Daoy (cell line): ENCODE data around the gene TIGAR. TPM values are rescaled to one million over a fixed set of nuclear protein-coding genes. Genes with fewer than 3 reads are reported as not detected.

Source experiments
- DNase-seq: peaks from one replicate; pipeline ENCODE4 v3.0.0-alpha.2; 2015; ENCODE audit warnings: low read depth
- total RNA-seq: library from RNA; depleted of rRNA; stranded (reverse); fragments of >200 nt; shearing (Covaris generic); gene quantifications from 2 replicates; pipeline ENCODE4 v1.2.3, GENCODE V29; 2014

The TIGAR gene
- total RNA-seq, 1 experiment from 2014 or later = 9.7 TPM

DNA sequence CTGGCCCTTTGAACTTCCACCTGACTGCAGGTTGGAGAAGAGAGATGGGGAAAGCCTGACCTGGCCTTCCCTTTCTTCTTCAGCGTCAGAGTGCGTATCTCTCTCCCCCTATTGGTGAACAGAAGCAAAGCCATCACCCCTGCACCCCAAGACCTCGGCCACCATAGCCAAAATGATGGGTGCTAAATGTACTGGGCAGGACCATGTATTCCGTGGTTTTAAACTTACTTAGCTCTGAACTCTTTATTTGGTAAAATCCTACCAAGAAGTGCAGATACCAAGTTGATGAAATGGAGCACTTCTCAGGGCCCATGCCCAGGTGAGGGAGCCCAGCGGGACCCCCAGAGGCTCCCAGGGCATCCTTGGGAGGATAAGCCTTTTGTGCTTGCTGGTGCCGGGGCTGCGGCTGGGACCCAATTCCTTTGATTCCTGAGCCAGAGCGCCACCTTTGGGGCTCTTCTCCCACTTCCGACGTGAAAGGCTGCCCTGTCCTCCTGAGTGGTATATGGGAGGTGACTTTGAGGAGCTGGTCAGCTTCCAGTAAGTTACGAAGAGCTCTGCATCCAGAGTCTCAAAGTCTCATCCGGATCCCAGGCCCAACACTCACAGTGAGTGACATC lies 38.0 kb upstream of the TIGAR start:
- no peak for DNase-seq

DNA sequence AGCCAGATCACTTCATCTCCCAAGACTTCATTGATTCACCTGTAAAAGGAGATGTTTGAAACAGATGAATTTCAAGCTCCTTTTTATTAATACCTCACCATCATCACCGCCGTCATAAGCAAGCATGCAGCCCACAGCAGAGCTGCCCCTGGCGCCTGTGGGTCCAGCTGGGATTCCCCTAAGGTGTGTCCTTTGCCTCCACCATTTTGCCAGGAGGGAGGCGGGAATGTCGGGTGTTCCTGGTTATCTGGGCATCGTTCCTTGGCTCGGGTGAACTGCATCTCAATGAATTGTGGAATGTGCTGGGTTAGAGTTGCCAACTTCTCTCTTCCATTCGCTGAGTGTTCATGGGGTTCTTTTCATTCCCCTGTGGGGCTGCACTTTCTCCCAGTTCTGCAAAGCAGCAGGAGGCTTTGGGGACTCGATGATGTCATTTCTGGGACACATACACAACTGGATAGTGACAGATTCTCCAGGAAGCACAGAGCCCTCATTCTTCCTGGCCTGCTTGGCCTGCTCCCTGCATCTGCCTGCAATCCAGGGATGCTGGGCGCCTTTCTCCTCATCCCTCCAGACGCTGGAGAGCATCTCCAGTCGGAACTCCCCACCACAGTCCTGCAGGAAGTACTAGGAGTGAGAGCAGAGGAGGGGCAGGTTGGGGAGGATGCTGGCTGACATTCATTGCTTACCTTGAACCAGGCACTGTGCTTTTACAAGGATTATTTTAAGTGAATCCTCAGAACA lies 37.3 kb upstream of the TIGAR start:
- no peak for DNase-seq

DNA sequence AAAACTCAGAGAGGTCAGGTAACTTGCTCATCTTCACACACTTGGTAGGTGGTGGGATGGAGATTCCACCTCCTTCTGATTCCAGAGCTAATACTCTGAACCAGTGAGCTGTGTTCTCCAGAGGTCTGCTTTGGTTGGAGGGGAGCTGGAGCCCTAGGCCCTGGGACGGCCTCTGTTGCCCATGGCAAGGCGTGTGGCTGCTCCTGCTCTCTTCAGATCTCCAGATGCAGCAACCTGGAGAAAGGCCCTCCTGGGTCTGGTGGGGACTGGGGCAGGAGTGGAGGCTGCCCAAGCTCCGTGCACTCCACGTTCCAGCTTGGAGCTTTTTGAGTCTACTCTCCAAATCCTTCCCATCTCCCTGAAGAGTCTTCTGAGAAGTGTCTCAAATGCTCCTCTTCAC lies 36.7 kb upstream of the TIGAR start:
- DNase-seq = no peak

DNA sequence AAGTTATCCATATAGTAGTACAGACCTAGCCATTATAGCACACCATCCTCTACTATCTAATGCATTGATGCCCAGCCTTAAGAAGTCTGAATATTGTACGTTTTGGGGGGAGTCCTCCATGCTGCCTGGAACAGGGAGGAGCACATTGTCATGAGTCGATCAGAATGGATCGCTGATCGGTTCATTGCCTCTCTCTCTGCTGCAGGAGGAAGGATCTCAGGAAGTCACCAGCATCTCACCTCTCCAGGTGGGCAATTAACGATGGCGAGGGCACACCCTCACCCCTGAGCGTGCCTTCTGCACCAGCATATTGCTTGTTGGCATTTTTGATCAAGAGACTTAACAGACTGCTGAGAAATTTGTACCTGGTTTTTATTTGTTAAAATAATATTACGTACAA lies 35.9 kb upstream of the TIGAR start:
- DNase-seq = no peak

DNA sequence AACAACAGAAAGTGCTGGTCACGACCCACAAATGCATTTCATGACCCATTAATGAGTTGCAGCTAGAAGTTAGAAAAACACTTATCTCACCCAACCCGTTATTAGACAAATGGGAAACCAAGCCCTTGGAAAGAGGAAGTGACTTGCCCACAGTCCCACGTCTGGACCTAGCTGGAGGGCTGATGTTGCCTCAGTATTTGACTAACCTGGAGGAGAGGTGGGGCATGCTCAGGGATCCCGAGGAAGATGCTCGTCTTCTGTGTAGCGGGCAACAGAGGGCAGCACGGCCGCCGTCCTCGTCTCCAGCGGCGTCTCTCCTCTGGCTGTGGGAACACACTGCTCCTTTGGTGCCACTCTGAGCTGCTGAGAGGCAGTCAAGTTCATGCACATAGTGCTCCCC lies 34.8 kb upstream of the TIGAR start:
- no peak for DNase-seq

DNA sequence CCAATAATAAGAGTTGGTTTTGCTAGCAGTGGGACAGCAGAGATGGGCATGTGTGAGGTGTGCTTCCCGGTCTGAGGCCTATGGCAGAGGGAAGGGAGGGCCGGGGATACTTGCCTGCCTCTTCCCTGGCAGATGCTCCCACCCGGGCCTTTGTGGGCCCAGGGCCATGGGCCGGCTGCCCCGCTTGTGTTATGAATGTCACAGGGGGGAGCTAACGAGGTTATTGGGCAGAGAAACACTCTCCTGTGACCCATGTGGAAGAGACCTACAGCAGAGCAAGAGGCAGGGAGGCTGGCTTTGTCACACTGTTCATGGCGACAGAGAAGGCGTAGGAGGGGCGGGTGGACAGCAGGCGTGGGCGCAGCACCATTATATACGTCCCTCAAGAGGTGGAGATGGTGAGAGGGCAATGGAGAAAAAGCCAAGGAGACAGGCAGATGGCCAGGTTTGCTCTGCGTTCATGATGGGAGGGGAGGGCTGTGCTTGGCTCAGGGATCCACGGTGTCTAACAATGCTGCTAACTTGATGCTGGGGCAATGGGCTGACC lies 34.2 kb upstream of the TIGAR start:
- no peak for DNase-seq

DNA sequence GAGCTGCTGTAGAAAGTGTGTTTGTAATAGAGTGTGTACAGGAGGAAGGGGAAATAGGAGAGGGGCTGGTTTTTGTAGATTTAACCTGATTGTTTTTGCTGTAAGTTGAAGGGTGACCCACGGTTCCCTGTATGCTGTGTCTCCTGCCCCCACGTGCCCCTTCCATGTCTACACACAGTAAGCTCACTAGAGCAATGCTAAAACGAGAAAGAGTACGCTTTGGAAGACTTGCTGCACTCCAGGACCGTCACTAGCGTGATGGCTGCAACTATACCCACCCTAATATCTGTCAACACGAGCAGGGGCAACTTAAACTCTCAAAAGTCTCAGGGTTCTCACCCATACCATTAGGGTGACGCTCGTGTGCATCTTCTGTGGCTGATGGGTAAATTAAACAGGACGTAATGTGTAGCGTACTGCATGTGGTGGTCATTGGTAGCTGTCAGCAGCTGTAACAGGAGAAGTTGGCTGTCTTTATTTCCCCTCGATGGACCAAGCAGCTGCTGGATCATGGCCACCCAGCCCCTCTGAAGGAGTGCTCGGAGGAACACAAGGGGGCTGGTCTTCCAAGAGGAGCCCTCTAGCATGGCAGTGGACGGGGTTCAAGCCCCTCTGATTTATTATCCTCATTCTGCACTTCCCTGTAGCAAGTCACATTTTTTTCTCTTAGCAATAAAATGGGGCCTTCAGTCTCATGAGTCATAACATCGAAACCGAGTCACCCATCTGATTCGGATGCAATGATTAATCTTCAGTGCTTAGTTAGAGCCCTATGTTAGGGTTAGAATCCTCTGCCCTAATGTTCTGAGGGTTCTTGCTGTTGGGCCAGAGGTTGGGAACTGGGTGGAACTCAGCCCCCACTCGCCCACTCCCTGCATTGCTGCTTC lies 33.4 kb upstream of the TIGAR start:
- peak; percentile 31 for DNase-seq

DNA sequence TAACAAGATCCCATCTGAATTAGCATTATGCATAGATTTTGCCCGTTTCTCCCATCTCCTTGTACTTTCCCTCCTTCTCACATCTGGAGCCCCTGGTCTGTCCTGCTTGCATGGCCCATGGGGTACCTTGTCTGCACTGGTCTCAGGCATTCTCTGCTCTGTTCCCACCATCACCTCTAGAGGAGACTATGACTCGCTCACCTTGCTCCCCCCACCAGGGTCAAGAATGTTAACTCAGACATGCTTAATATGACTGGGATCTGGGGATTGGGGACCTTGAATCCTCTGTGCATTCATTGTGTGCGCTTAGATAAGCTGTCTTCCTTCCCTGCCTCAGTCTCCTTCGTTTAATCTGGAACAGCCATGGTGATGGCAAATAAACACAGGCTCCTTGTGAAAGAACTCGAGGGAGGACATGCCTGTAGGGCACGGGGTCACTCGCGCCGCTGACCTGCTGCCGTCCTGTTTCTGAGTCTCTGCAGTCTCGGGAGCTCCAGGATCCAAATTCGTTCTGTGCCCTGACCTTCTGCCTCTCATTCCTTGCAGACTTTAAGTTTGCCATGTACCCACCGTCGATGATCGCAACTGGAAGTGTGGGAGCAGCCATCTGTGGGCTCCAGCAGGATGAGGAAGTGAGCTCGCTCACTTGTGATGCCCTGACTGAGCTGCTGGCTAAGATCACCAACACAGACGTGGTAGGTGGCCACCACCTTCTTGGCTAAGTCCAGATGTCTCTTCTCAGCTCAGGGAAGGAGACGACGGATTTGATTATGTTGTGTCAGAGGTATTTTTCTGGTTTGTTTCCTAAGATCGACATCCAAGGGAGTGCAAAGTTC lies 32.5 kb upstream of the TIGAR start:
- no peak for DNase-seq

DNA sequence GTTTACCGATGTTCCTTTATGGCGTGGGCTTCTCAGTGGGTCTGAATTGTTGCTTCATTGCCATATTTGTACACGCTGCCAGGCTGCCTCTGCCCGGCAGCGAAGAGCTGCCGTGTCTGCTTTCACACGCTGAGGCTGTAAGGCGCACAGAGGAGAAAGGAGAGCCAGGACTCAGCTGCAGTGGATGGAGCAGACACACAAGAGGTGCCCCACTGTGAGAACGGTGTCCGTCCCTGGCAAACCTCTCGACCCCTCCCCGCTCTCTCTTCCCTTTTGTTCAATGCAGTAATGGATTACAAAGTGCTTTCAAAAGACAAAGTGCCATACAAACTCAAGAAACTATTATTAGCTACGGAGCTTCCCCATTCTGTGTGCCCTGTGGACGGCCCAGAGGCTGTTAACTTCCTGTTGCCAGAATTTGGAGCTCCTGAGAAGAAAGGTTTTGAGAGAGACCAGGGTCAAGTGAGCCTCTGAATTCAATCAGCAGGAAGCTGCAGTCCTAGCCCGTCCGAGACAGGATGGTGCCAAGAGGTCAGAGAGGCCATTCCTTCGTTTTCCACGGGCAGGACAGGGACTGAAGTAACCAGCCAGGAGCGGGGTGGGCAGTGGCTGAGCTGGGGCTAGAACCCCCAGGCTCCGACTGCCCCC lies 31.7 kb upstream of the TIGAR start:
- DNase-seq = no peak

DNA sequence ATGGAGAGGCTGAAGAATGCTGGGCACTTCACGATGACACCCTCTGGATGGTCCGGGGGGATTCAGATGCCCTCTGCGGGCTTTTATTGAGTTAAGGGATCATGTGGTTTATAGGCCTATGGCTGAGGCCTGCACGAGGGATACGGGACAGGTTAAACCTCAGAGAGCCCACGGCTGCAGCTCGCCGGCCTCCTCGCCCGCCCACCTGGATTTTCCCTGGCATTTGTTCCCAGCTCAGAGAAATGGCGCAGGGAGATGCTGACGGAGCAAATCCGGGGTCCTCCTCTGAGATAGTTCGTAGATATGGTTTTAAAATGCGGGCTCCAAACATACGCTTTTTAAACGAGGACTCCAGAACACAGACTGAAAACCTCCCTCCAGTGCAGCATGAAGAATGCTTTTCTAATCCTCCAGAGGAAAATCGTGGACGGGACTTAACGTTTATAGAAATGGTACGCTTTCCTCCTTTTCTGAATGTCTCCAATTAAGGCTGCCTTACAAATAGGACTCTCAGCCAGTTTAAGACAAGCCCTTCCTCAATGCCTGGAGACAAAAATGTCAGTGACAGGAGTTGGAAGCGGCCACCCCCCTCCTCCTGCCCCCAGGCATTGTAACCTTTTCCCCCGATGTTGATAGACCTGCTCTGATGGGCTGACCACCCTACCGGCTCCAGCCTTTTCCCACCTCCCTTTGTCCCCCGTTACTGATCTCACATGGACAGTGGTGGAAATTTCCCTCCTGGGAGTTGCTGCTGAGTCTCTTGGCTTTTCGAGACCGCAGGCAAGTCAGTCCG lies 30.8 kb upstream of the TIGAR start:
- no peak for DNase-seq

DNA sequence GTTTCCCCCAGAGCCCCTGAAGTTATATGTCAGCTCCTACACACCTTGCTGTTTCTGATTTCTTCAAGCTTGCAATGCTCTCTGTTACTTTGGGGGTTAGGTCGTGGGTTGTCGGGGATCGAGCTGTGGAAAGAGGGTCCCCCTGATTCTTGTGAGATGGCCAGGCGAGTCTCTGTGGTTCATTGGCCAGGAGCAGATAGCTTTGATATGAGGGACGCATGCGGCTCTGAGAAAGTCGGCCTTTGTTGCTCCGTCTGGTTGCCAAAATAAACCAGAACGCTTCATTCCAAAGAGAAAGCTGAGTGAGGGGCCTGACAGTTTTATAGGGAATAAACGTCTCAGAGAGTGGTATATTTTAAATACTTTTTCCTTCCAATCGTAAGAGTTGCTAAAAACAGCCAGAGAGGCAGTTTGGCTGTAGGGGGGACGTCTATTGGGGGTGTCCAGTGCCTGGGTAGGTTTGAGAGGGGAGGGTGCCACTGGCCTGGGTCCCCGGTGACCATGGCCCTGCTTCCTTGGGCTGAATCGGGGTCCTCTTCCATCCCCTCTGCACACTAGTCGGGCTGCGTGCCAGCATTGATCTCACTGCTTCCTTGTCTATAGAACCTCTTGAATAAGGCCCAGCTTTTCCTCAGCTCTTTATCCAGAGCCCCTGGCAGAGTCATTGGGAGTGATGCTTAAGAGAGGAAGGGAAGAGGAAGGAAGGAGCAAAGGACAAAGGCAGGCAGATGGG lies 28.5 kb upstream of the TIGAR start:
- DNase-seq = no peak

DNA sequence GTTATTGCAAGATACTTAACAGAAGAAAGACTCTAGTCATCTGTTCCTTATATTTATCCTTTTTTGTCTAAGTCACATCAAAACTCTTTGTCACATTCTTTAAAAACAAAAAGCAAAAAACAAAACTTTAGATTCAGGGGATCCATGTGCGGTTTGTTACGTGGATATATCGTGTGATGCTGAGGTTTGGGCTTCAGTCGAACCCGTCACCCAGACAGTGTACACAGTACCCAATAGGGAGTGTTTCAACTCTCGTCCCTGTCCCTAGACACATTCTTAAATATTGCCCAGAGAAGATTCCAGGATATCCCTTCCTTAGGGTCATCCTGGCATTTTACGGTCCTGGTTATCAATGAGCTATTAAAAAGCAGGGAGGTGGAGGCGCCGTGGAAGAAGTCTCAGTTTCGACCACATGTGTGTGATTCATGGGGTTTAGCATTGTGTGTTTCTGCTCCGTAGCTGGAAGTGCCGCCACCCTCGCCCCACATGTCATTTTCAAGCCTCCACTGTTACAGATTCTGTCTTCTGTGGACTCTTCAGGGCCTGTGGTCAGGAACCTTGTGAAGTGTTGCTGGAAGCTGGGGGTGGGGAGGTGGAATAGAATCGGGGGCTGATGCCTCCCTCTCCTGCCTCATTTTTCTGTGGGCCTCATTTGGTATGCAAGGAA lies 27.6 kb upstream of the TIGAR start:
- peak; percentile 30 for DNase-seq

DNA sequence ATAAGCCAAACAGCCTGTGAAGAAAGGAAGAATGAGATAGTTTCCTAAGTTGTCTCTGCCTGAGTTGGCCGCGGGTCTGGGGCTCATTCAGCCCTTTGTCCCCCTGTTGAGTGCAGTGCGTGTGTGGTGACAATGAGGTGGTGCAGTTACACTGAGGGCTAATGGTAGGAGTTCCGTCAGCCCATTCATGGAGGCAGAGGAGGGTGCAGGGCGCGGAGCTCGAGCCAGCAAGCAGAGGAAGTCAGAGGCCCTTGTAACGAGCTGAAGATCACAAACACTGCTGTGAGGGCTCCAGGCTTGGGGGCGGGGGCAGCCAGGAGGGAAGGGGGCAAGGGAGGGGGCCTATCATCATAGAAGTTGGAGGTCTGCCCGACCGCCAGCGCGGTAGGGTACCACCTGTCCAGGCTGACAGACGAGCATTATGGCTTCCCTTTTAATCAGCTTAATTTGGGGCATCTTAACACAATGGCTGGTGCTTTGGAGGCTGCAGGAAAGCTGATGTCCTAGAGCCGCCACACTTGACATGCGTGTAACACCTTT lies 27.0 kb upstream of the TIGAR start:
- no peak for DNase-seq

DNA sequence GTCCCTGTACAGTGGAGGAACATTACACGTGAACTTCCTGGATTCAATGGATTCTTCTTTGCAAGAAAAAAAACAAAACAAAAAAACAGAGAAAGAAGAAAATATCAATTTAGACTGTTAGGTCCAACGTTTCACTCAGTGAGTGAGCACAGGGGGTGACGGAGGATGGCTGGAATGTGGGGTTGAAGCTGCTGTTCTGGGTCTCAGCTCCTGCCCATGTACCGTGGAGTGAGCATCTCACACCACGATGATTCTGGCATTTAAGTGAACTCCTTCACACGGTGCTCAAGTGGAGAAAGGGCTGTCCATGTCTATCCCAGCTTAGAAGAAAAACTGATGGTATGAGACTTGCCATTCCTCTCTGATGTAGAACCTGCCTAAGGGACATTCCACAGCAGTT lies 24.3 kb upstream of the TIGAR start:
- no peak for DNase-seq

DNA sequence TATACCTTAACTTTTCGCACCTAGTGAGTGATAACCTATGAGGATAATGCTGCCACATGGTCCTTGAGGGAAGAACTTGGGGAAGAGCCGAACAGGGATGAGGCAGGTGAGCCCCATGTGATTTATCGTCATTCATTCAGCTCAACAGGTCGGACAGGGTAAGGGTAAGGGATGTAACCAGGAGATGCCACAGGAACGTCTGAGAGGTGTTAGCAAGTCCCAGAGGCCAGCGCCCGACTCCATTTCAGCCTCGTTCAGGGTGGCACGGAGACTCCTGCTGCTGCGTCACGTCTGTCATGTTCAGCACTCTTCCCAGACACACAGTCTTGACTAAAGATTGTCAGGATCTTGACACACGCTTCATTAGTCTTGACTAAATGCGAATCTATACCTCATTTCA lies 23.4 kb upstream of the TIGAR start:
- no peak for DNase-seq

DNA sequence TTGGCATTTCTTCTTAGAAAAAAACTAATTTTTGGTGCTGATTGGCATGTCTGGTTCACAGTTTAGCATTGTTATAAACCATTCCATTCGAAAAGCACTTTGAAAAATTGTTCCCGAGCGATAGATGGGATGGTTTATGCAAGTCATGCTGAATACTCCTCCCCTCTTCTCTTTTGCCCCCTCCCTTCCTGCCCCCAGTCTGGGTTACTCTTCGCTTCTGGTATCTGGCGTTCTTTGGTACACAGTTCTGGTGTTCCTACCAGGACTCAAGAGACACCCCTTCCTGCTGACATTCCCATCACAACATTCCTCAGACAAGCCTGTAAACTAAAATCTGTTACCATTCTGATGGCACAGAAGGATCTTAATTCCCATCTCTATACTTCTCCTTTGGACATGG lies 20.1 kb upstream of the TIGAR start:
- no peak for DNase-seq

DNA sequence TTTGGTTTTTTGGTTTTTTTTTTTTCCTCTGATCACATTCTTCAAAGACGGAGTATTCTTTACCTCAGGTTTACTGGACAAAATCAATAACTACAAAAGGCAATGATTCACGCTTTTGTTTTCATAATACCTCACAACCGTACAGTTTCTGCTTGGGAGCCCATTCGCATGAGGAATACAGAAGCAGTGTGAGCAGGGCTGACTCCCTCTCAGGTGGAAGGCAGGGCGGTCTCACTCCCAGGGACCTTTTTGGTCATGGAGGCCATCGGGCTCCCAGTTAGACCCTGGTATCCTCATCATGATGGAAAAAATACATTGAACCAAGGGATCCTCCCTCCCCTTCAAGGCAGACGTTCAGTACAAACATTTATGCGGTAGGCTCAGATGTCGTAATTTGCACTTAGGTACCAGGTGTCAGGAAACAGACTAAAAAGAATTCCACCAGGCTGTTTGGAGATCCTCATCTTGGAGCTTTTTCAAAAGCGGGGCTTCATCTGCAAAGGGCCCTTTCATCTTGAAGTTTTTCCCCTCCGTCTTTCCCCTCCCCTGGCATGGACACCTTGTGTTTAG lies 19.0 kb upstream of the TIGAR start:
- no peak for DNase-seq

DNA sequence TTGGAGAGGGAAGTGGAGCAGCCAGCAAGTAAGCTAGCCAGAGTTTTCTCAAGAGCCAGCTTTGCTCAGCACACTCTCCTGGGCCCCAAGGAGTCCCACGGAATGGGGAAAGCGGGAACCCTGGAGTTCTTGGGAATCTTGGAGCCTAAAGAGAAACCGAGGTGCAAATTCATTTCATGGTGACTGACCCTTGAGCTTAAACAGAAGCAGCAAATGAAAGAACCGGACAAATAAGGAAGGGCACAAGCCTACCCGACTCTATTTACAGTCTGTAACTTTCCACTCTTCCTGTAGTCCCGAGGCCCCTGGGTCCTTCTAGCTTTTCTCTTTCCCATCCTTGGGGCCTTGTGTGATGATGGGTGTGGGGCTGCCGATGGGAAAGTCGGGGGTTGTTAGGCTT lies 18.1 kb upstream of the TIGAR start:
- no peak for DNase-seq
